Epidermal melanocyte (primary cell): ENCODE measurements around the gene AKAP12.
A peak's percentile ranks its signal among the peaks of the same experiment; 100 is the strongest.

Source experiments
- DNase-seq: peaks from one replicate; pipeline ENCODE4 v3.0.0; 2011; ENCODE audit warnings: low spot score; ENCODE audit not compliant: insufficient read length

The AKAP12 gene, protein sequence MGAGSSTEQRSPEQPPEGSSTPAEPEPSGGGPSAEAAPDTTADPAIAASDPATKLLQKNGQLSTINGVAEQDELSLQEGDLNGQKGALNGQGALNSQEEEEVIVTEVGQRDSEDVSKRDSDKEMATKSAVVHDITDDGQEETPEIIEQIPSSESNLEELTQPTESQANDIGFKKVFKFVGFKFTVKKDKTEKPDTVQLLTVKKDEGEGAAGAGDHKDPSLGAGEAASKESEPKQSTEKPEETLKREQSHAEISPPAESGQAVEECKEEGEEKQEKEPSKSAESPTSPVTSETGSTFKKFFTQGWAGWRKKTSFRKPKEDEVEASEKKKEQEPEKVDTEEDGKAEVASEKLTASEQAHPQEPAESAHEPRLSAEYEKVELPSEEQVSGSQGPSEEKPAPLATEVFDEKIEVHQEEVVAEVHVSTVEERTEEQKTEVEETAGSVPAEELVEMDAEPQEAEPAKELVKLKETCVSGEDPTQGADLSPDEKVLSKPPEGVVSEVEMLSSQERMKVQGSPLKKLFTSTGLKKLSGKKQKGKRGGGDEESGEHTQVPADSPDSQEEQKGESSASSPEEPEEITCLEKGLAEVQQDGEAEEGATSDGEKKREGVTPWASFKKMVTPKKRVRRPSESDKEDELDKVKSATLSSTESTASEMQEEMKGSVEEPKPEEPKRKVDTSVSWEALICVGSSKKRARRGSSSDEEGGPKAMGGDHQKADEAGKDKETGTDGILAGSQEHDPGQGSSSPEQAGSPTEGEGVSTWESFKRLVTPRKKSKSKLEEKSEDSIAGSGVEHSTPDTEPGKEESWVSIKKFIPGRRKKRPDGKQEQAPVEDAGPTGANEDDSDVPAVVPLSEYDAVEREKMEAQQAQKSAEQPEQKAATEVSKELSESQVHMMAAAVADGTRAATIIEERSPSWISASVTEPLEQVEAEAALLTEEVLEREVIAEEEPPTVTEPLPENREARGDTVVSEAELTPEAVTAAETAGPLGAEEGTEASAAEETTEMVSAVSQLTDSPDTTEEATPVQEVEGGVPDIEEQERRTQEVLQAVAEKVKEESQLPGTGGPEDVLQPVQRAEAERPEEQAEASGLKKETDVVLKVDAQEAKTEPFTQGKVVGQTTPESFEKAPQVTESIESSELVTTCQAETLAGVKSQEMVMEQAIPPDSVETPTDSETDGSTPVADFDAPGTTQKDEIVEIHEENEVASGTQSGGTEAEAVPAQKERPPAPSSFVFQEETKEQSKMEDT (N-terminal part only)

GRCh38 chr6:151239603-151240035, at the start of gene AKAP12:
AKAP12 (plus strand) TSS chr6:151239967; CDS start chr6:151240563, 596 bp downstream.
- no peak for DNase-seq

- no peak for DNase-seq
Observed at GRCh38 chr6:151191527-151191926, 48.2 kb upstream of the AKAP12 start.

DNA sequence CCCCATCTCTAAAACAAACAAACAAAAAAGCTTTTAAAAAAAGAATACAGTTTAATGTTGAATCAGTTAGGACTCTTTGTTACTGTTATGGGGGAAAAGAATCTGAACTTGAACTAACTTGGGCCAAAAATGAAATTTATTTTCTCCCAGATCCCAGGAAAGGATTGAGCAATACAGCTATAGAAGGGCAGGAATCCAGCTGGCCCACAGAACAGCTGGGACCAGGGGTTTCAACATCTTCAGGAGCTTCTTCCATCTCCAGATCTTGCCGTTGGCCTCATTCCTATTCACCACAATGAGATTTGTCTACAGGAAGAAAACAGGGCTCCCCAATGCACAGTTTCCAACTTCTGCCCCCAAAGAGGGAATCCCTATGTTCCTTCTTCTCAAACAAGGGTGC, 43.2 kb upstream of the AKAP12 start:
- peak; percentile 55 for DNase-seq

GRCh38 chr6:151197556-151197955, 42.2 kb upstream of the AKAP12 start:
- no peak for DNase-seq

- no peak for DNase-seq
Observed at GRCh38 chr6:151199991-151200390, 39.8 kb upstream of the AKAP12 start.

- DNase-seq = no peak
Observed at GRCh38 chr6:151205721-151206600, 33.8 kb upstream of the AKAP12 start.

GRCh38 chr6:151207674-151208073, 32.1 kb upstream of the AKAP12 start:
- no peak for DNase-seq

- no peak for DNase-seq
Observed at GRCh38 chr6:151209071-151209831, 30.5 kb upstream of the AKAP12 start.

DNA sequence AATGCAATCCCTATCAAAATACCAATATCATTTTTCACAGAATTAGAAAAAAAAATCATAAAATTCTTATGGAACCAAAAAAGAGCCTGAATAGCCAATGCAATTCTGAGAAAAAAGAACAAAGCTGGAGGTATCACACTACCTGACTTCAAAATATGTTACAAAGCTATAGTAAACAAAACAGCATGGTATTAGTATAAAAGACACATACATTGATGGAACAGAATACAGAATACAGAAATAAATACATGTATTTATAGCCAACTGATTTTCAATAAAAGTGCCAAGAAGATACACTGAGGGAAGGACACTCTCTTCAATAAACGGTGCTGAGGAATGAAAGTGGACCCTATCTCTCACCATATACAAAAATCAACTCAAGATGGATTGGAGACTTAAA, 28.7 kb upstream of the AKAP12 start:
- DNase-seq = no peak

GRCh38 chr6:151213352-151213751, 26.4 kb upstream of the AKAP12 start:
- no peak for DNase-seq

DNA sequence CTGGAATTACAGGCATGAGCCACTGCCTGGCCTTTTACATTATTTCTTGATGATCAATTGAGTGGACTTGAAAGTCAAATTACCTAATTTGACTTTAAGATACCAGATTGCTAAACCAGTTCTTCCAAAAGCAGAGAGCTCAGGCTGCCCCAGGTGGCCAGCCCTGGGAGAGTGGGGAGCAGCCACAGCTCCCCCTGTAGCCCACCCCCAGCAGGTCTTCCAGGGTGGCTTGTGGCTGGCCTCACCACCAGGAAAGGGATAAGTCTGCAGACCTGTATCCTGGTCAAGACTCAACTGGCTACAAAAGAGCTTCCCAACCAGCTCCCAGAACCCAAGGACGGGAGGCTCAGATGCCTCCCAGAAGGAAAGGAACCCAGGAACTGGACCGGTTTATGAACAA, 23.8 kb upstream of the AKAP12 start:
- DNase-seq = no peak

GRCh38 chr6:151216804-151217203, 23.0 kb upstream of the AKAP12 start:
- no peak for DNase-seq

GRCh38 chr6:151219192-151219591, 20.6 kb upstream of the AKAP12 start:
- no peak for DNase-seq

DNA sequence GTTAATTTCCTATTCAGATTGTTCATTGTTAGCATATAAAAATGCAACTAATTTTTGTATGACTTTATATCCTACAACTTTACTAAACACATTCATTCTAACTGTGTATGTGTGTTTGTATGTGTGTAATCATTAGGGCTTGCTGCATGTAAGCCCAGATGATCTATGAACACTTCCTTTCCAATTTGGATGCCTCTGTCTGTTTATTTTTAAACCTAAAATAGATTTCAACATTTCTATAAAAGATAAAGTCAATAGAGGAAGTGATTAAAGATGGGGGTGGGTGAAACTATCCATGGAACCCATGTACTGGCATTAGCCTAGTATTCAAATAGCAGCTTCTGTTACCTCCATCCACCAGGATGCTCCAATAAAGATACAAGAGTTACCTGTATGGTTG, 15.7 kb upstream of the AKAP12 start:
- no peak for DNase-seq

GRCh38 chr6:151225919-151226318, 13.8 kb upstream of the AKAP12 start:
- no peak for DNase-seq

GRCh38 chr6:151228788-151229400, 10.9 kb upstream of the AKAP12 start:
- no peak for DNase-seq

GRCh38 chr6:151229401-151230276, 10.1 kb upstream of the AKAP12 start:
- DNase-seq = no peak

DNA sequence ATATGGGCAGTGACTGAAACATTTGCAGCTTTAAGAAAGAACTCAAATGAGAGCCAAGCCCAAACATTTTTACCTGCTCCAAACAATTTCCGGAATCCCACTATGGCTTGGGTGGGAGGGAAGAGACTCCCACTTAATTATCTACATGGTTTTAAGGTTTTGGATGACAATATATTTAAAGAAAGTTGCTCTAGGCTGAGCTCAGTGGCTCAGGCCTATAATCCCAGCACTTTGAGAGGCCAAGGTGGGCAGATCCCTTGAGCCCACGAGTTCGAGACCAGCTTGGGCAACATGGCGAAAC, 9.5 kb upstream of the AKAP12 start:
- DNase-seq = no peak

DNA sequence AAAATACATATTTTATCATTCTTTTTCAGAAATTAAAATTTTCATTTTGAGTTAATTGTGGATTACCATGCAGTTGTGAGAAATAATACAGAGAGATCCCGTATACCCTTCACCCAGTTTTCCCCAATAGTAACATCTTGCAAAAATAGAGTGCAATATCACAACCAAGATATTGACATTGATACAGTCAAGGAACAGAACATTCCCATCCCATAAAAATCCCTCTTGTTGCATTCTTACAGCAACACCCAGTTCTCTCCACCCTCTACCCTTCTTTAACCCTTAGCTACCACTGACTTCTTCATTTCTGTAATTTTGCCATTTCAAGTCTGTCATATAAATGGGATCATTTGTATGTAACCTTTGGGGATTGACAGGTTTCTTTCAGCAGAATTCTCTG, 6.9 kb upstream of the AKAP12 start:
- no peak for DNase-seq
